Measurements from ENCODE around the gene ZFP42. TPM values are rescaled to one million over a fixed set of nuclear protein-coding genes. Genes with fewer than 3 reads are reported as not detected.

The ZFP42 gene
- total RNA-seq: 0.09 and 0.14 TPM in 2 replicates

DNA sequence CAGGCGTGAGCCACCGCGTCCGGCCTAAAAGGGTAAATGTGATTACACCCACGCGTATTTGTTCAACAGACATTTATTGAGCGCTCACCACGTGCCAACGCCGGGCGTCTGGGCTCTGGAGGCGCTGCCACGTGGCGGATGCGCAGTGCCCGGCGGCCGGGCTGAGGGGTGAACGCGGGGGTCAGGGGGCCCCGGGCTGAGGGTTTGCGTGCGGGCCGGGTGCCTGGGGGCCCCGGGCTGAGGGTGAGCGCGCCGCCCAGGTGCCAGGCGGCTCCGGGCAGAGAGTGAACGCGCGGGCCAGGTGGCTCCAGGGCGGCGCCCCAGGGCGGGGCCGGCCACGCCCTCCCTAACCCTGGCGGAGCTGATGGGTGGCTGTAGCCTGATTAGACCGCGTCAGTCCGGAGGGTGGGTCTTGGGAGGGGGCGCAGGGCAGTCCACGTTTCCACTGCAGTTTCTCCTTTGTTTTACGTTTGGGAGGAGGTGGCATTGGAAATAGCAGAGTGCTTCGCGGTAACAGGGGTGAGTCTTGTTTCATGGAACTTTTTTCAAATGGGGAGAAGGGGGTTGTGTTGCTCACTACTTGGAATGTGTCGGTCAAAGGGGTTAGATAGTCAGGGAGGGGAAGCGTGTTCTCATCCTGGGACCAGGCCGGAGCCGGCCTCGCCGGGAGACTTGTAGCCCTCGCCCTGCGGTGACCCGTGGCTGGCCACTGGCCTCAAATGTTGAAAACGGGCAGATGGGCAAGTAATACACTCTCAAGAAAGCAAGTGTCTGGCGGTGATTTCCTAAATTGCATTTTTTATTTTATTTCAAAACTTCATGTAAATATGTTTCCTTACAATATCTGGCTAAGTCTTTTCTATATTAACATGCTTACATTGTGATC, at the start of gene ZFP42:
Gene ZFP42 (plus strand): TSS at position 450 of the 886 bp plus-strand sequence. CDS start 7,037 bp downstream, outside the sequence.

Other genes starting within 250 kb of the ZFP42 start
- 0.14 and 0.18 TPM in 2 replicates for gene TRIML2, start 113.8 kb downstream of the ZFP42 start, total RNA-seq
- gene TRIML1, start 143.7 kb downstream of the ZFP42 start, total RNA-seq: not detected in 2 replicates

Data from smooth muscle cell of bladder (primary cell).